ENCODE data around the gene SPATA20.

The SPATA20 gene

DNA sequence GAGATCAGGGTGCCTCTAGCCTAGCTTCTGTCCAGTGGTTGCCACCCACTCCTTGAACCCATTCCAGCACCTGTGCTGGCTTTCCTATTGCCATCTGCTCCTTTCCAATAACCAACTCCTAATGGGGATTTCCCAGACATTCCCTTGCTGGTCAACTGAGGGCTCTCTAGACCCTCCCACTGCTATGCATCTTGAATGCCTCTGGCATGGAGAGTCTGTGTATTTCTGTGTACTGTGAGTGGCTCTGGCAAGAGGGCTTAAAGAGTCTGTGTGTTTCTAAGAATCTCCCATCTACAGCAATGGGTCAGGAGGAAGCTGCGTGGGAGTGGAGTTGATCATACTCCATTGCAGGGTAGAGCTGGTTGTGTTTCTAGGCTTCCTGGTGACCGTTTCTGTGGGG is 25.5 kb upstream of the SPATA20 start:
- no peak for DNase-seq

DNA sequence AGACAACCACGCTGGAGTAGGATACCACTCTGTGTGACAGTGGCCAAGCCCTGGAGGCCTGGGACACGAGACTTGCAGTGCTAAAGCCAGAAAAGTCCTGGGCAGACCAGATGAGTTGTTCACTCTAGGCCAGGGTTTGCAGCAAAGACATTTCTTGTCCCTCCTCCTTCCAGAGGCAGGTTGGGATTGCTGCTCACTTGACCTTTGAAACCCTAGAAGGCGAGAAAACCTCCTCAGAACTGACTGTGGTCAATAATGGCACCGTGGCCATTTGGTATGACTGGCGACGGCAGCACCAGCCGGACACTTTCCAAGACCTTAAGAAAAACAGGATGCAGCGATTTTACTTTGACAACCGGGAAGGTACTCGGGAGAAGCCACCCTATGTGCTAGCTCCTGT is 24.2 kb upstream of the SPATA20 start:
- DNase-seq, result no peak

DNA sequence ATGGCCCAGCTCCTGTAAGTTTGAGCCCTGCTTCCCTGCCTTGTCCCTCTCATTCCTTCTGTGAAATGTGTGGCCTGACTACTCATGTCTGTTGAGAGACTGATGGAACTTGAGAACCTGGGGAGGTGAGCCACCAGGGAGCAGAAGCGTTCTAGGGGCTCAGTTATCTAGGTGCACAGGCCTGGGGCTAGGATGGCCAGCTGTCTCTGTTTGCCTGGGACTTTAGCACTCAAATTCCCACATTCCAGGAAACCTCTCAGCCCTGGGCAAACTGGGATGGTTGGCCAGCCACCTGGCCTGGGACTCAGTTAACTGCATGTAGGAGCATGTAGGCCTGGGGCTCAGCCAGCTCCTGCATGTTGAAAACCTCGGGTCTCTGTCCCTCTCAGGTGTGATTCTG is 23.8 kb upstream of the SPATA20 start:
- no peak for DNase-seq

DNA sequence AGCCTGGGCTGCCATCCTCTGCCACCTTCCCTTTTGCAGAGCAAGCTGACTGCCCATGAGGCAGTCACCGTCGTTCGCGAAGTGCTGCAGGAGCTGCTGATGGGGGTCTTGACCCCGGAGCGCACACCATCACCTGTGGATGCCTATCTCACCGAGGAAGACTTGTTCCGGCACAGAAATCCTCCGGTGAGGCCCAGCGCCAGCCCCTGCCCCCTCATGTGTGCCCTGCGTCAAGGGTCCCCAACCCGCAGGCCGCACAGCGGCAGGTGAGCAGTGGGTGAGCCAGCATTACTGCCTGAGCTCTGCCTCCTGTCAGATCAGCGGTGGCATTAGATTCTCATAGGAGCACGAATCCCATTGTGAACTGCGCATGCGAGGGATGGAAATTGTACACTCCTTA is 22.1 kb upstream of the SPATA20 start:
- DNase-seq, result no peak

DNA sequence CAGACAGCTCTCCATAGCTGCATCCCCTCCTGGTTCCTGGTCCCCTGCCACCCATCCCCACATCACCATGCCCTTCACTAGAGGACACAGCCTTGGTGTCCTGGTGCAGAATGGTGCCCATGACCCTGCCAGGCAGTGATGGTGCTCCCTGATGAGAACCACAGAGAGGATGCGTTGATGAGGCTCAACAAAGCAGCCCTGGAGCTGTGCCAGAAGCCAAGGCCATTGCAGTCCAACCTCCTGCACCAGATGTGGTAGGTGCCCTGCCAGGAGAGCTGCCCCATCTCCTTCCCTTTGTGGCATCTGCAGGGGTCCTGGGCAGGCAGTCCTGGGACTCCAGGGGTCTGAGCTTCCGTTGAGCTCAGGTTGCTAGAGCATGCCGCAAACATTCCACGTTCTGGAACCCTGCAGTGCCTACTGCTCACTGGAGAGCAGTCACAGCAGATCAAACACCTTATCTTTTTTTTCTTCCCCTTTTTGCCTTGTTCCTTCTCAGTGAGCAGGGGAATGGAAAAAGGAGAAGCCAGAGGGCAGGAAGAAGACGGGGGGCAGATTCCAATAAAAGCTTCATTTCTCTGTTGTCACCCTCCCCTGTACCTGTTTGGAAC is 19.7 kb upstream of the SPATA20 start:
- DNase-seq, result peak; percentile 42

DNA sequence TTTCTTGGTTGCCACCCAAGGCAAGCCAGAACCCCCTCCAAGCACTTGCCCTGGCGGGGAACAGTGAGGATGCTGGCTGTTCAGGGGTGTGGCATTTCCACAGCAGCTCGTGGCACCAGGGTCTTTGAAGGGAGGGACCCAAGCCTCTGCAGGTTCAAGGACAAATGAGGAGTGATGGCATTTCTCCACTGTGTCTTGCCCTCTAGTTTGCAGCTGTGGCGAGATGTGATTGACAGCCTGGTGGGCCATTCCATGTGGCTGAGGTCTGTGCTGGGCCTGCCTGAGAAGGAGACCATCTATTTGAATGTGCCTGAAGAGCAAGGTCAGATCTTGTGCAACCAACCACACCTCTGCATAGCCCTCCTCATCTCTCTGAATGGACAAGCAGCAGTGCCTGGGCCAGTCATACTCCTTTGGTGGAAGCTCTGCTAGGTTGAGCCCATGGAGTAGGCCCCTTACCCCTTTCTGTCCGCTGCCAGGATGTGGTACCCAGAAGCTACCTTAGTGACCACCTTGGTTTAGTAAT is 19.0 kb upstream of the SPATA20 start:
- no peak for DNase-seq

DNA sequence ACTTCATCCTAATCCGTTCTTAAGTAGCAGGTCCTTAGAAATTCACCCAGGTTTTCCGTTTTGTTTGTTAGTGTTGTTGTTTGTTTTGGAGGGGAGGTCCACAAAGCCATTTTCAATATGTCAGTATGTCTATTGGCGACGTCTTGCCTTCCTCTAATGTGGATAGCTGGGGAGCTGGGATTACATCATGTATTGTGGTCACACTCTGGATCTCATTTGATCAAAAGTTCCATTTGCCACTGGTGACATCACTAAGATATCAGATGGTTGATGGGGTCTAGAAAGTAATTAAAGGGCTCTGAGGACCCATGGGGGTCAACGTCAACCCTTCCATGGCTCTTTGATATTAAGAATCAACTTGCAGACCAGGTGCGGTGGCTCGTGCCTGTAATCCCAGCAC is 17.1 kb upstream of the SPATA20 start:
- DNase-seq, result no peak

DNA sequence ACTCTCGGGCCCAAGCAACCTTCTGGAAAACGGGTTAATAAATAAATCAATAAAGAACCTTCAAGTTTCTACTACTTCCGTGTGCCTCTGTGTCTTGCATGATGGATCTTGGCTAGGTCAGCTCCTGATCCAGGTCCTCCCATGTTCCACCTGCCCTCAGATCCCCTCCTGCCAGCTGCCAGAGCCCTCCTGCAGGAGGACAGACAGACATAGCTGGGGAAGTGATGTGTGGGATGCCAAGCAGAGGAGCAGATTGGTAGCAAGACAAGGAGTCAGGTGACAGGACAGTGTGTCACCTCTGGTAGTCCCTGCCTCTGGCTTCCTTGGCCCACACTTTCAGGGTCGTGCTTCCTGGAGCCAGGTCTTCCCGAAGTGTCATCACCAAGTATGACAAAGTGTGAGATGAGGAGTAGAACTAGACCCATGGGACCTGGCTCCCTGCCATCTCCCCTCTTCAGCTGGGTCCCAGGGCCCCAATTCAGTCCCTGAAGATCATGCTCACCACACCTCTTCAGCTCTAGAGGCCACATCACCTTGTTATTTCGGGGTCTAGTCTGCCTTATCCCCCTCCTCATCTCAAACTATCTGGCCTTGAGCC is 15.4 kb upstream of the SPATA20 start:
- no peak for DNase-seq

DNA sequence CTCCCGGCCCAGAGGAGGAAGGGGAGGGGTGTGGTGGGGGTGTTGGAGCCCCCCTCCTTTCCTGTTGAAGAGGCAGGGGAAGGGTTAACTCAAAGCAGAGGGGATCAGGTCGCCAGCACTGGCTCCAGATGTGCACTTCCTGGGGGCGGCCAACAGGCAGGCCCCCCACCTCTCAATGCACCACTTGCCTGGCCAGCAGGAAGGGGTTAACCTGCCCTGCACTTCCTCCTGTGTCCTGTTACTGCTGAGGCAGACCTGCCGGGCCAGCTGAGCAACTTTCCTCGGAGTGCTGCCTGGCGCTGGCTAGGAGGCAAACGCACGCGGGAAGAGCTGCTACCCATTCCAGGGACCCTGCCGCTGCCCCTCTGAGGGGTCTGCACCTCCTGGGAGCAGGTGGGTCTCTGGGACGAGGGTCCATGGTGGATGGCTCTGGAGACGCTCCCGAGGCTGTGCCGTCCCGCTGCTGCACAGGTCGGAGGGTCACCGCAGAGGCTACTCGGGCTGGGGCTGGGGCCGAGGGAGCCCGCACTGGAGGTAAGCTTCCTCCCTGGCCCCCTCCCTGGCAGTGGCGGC is 14.4 kb upstream of the SPATA20 start, which contains the start of gene EPN3:
Gene EPN3 (plus strand): TSS at position 284 of the 573 bp plus-strand sequence. CDS start 3,822 bp downstream, outside the sequence.
- DNase-seq, result no peak

DNA sequence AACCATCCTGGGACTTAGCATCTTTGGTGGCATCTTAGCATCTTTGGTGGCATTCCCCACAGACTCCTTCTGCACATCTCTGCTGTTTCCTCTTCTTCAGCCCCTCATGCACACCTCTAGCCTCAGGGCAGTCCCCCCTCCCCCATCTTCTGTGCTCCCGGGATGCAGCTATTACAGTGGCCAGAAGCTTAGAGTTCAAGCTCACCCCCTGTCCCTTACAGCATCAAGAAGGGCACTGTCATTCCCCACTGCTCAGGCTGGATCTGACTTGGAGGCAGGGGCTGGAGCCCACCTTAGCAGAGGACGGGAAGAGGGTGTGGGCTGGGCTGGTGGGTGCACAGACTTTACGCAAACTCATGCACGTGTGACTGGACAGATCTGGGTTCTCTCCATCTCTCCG is 13.8 kb upstream of the SPATA20 start:
- no peak for DNase-seq

DNA sequence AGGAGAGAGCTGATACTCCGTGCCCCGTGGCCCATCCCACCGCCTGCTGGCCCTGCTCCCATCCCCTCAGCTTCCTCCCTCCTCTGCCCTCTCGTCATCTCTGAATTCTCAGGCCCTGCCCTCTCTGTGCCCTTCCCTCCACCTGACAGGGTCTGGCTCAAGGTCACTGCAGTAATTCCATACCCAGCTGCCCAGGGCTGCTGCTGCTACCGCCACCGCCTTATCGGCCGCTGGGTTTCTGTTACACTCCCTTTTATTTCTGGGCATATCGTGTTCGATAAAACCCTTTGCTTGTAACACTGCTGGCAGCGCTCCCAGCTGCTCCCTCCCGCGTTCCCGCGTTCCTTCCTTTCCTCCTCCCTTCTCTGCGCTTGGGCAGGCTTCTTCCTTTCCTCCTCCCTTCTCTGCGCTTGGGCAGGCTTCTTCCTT is 13.2 kb upstream of the SPATA20 start:
- DNase-seq, result no peak

DNA sequence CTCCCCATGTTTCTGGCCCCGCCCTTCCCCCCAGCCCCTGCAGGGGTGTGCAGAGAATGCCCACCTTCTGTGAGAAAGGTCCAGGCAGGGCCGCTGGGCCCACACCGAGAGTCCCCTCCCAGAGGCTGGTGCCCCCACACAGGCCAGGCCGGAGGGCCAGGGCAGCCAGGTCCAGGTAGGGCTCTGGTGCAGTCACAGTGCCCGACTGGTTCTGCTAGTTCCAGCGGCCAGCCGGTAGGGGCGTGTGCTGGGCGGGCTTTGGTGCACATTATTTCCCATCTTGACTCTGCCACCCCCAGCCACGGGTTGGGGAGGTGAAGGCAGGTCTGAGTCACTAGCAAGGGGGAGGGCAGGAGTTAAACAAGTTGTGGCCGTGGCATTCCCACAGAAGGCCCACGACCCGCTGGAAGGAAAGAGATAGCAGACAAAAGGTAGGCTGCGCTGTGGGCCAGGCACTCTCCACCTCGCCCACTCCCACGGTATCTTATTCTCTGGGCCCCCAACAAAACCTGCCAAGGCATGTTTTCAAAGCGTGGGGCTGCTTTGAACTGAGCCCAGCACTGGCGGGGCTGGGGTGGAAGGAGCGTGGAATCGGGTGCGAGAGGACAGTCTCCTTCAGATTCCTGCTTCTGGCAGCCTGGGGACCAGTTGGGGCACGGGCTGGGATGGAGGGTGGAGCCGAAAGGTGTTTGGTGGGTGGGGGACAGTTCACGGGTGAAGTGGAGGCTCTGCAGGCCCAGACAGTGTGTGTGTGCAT is 12.6 kb upstream of the SPATA20 start:
- no peak for DNase-seq

DNA sequence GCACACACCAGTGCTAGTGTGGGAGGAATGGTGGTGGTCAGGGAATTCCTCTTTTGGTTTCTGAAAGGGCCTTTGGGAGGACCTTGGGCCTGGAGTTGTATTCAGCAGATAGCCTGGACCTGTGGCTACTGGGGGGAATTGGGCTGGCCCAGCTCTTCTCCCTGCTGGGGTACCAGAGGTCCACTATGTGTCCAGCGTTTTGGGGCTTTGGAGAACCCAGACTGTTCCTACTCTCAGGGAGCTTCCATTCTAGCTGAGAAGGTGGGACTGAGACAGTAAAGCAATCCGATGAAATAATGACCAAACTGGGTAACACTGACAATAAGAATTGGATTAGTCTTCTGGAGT is 12.0 kb upstream of the SPATA20 start:
- no peak for DNase-seq

DNA sequence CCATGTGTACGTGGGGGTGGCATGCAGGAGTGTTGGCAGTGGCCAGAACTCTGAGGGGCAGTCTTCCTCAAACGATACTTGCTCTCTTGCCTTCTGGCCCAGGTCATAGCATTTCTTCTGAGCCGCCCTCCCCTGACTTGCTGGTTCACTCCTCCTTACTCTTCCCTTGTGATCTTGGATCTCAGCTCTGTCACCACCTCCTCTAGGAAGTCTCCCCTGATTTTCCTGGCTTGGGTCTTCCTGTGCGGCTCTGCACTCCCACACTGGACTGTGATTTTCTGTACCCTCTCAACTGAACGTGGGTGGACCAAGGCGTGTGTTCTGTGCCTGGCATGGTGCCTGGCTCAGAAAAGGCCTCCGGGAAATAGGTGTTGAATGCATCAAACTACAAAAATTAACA is 11.6 kb upstream of the SPATA20 start:
- DNase-seq, result no peak

DNA sequence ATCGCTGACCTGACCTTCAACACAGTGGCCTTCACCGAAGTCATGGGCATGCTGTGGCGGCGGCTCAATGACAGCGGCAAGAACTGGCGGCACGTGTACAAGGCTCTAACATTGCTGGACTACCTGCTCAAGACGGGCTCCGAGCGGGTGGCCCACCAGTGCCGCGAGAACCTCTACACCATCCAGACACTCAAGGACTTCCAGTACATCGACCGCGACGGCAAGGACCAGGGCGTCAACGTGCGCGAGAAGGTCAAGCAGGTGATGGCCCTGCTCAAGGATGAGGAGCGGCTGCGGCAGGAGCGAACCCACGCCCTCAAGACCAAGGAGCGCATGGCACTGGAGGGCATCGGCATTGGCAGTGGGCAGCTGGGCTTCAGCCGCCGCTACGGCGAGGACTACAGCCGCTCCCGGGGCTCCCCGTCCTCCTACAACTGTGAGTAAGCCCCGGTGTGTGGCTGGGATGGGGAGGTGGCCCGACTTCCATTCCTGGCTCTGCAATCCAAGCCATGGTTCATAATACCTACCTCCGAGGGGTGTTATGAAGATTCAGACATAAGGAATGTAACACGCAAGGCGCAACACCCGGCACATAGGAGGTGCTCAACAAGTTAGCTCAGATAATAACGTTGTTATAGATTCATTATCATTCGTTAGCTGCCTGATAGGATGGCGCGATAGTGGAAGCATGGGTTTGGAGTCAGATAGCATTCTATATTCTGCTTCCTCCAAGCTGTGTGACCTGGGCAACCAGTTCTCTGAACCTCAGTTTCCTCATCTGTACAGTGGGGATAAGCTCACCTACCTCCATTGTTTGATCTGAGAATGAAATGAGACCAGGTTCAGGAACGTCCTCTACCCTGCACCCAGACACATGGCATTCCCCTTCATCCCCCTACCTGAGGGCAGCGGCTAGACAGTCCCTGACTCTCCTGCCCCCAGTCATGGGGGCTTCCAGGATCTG is 10.0 kb upstream of the SPATA20 start:
- no peak for DNase-seq

DNA sequence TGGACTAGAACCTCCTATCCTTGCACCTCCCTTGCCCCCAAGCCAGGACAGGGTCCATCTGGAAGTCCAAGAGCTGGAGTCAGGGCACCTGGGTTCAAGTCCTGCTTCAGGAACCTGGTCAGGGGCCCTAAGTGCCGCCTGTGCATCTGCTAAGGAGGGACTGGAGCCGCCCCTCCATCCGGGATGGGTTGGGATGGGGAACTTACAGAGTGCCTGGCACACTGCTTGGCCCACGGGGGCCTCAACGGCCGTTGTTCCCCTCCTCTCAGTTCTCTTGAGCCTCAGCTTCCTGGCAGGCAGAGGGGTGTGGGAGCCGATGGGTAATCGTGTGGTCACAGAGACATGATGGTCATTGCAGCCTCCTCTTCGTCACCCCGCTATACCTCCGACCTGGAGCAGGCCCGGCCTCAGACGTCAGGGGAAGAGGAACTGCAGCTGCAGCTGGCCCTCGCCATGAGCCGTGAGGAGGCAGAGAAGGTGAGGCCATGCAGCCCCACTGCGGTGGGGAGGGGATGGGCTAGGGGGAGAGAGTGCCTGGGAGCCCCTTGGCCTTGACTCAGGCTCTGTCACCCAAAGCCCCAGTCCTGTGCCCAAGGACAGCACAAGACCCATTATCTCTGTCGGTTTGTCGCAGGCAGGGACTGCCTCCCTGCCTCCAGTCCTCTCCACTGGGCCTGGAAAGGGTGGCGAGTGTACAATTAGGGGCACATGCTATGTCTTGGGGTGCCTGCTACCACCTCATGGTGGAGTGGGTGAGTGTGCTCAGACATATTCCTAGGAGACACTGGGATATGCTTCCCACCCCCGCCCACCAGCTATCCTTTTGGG is 9.0 kb upstream of the SPATA20 start:
- DNase-seq, result no peak

DNA sequence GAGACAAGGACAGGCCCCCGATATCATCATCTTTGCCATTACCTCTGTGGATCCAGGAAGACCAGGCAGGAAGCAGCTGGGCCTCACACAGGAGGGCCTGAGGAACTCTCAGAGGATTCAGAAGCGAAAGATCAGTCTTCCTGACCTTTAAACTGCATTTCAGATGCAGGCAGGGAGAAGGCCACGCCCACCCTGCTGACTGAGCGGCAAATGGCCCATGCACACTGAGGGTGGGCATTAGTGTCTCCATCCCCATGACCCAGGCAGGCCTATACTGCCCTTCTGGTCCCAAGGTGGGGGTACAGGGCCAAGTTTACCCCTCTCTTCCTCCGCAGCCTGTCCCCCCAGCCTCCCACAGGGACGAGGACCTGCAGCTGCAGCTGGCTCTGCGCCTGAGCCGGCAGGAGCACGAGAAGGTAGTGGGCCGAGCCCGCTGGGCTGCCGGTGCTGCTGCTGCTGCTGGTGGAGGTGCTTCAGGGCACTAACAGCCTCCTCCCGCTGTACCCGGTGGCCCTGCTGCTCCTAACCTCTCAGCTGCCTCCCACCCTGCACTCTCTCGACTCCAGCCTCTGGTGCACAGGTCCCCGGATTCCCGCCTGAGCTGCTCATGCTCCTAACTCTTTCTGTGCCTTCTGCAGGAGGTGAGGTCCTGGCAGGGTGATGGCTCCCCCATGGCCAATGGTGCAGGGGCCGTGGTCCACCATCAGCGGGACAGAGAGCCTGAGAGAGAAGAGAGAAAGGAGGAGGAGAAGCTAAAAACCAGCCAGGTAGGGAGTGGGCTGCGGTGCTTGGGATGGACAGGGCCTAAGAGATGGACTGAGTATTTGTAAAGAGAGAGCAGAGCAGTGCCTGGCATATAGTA is 8.2 kb upstream of the SPATA20 start:
- no peak for DNase-seq

DNA sequence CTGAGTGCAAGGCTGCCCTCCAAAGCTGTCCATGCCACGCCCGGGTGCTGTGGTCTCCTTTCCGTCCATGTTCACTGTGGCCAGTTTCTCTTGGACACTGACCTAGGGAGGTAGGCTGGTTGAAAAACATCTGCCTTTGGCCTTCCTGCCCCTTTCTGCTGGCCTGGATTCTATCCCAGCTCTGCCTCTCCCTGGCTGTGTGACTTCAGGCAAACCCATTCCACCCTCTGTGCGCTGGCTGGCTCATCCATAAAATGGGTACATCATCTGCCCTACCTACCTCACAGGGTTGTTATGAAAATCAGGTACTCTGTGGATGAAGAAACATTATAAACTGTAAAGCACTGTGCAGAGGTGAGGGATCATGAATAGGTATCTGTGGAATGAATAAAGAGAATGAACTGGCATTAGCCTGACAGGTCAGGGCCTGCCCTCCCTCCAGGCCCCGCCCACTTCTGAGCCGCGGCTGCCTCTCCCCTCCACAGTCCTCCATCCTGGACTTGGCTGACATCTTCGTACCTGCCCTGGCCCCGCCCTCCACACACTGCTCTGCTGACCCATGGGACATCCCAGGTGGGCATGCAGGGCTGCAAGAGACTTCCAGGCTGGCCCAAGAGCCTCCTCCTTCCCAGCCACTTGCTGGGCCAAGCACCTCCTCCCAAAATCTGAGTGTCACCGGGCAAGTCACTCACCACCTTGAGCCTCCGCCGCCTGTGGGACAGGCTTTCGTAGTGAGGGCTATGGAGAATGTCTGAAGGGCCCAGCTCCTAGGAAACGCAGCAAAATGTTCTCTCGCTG is 7.0 kb upstream of the SPATA20 start:
- no peak for DNase-seq

DNA sequence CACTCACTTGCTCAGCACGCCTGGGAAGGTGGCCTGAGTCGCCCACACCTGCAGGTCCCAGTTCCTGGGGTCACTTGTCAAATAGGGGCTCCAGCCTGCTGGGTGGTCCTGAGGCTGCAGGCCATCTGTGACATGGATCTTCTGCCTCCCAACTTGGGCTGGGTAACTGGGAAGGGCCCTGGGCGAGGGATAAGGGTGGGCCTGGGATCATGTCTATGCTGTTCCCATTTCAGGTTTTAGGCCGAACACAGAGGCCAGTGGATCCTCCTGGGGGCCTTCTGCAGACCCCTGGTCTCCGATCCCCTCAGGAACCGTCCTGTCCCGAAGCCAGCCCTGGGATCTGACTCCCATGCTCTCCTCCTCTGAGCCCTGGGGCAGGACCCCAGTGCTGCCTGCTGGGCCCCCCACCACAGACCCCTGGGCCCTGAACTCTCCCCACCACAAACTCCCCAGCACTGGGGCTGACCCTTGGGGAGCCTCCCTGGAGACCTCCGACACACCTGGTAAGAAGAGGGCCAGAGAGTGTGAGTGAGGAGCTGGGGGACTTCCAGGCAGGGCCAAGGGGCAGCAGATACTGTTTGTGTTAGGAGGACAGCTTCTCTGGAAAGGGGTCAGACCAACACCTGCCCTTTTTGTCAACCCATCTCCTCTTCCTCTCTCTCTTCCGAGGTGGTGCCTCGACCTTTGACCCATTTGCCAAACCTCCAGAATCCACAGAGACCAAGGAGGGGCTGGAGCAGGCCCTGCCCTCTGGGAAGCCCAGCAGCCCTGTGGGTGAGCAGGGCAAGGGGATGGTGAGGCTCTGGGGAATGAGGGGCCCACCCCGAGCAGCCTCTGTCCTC is 6.2 kb upstream of the SPATA20 start:
- DNase-seq, result no peak

All from RPMI8226 (cell line).